Endothelial cell of umbilical vein (primary cell): ENCODE measurements around the gene SLC25A13. TPM values are rescaled to one million over a fixed set of nuclear protein-coding genes. Genes with fewer than 3 reads are reported as not detected.

ENCODE experiments used
- BruUV-seq: library from RNA; stranded (reverse); fragments of 400-500 nt; replicated peaks from 2 replicates; lab custom pipeline; 2021; lab: Mats Ljungman, UMichigan
- CTCF ChIA-PET: fragments of 300-600, 350-600 bp; sonication (Branson Sonifier 250); formaldehyde crosslinking; loops from one replicate; lab custom pipeline; 2021; ENCODE audit warnings: antibody characterized with exemption, inconsistent platforms; lab: Charles Lee
- POLR2A ChIA-PET: fragments of 300-600, 350-600 bp; sonication (Branson Sonifier 250); formaldehyde crosslinking; loops from one replicate; lab custom pipeline; 2021; ENCODE audit warnings: antibody characterized with exemption, inconsistent platforms; lab: Charles Lee
- DNase-seq: peaks from one replicate; pipeline ENCODE4 v3.0.0-alpha.2; 2011; ENCODE audit warnings: low read depth, low spot score
- FAIRE-seq: peaks from 2 replicates; lab custom pipeline; 2011; peaks lifted over from hg19 to GRCh38; lab: Jason Lieb, UNC
- H2AFZ ChIP-seq: 2 replicates; pipeline ENCODE4 v1.6.0; 2012; ENCODE audit warnings: low read depth, low read length, control low read depth, inconsistent platforms
- H3K27ac ChIP-seq: 2 replicates; pipeline ENCODE4 v1.5.1; 2011; ENCODE audit warnings: low read depth, mild to moderate bottlenecking, control low read depth, low read length, moderate library complexity; ENCODE audit not compliant: insufficient read depth
- H3K27me3 ChIP-seq, 2 experiments: 2 replicates each; pipeline versions ENCODE4 v1.6.0 to v1.6.1; 2011; ENCODE audit warnings: low read length in 2 of 2, mixed read lengths in 1 of 2; ENCODE audit not compliant: control insufficient read depth in 2 of 2, insufficient read depth in 2 of 2
- H3K36me3 ChIP-seq, 2 experiments: 2 replicates in 1 of 2; 3 replicates in 1 of 2; pipeline ENCODE4 v1.5.1; 2011; ENCODE audit warnings: low read length in 2 of 2, mild to moderate bottlenecking in 1 of 2, moderate library complexity in 1 of 2; ENCODE audit not compliant: control insufficient read depth in 2 of 2, insufficient read depth in 2 of 2; ENCODE audit errors: extremely low read depth in 1 of 2
- H3K4me1 ChIP-seq: 3 replicates; pipeline ENCODE4 v1.5.1; 2011; ENCODE audit warnings: mild to moderate bottlenecking, low read length; ENCODE audit not compliant: control insufficient read depth, insufficient read depth; ENCODE audit errors: extremely low read depth
- H3K4me2 ChIP-seq: 2 replicates; pipeline ENCODE4 v1.6.1; 2011; ENCODE audit warnings: low read length, control low read depth, mixed read lengths; ENCODE audit not compliant: insufficient read depth
- H3K4me3 ChIP-seq, 3 experiments: fragments of 200-600 bp in 1 of 3; sonication (generic), shearing (Covaris generic) in 1 of 3; replicated peaks in 1 of 3; 2 replicates each; pipeline ENCODE4 v1.5.1; 2011 to 2016; ENCODE audit warnings: control low read depth in 3 of 3, low read length in 3 of 3, mild to moderate bottlenecking in 2 of 3, inconsistent platforms in 1 of 3, low read depth in 1 of 3, moderate library complexity in 1 of 3; ENCODE audit not compliant: insufficient read depth in 1 of 3
- H3K79me2 ChIP-seq: 2 replicates; pipeline ENCODE4 v1.6.0; 2012; ENCODE audit warnings: low read length, inconsistent platforms; ENCODE audit not compliant: control insufficient read depth, insufficient read depth
- H3K9ac ChIP-seq: replicated peaks from 2 replicates; pipeline ENCODE3; 2011; ENCODE audit warnings: low read length, control low read depth; ENCODE audit not compliant: insufficient read depth; ENCODE audit errors: extremely low read depth
- H3K9me1 ChIP-seq: replicated peaks from 3 replicates; pipeline ENCODE4 v1.6.0; 2011; ENCODE audit warnings: mild to moderate bottlenecking, low read length; ENCODE audit not compliant: control insufficient read depth, insufficient read depth; ENCODE audit errors: extremely low read depth
- H3K9me3 ChIP-seq: replicated peaks from 2 replicates; pipeline ENCODE4 v1.5.1; 2012; ENCODE audit warnings: low read length, inconsistent platforms; ENCODE audit not compliant: control insufficient read depth, insufficient read depth
- H4K20me1 ChIP-seq: replicated peaks from 2 replicates; pipeline ENCODE3; 2011; ENCODE audit warnings: mild to moderate bottlenecking, low read length; ENCODE audit not compliant: control insufficient read depth, insufficient read depth; ENCODE audit errors: extremely low read depth
- EZH2 ChIP-seq: IDR thresholded peaks from 2 replicates; pipeline ENCODE4 v1.6.1; 2012; ENCODE audit warnings: borderline replicate concordance, low read depth, mild to moderate bottlenecking, moderate library complexity, low read length, inconsistent platforms; ENCODE audit not compliant: severe bottlenecking
- FOS ChIP-seq: IDR thresholded peaks from 2 replicates; pipeline ENCODE4 v1.6.1; 2011; ENCODE audit warnings: mild to moderate bottlenecking, low read length, moderate library complexity, borderline replicate concordance; ENCODE audit not compliant: insufficient read depth
- GATA2 ChIP-seq: IDR thresholded peaks from 2 replicates; pipeline ENCODE4 v1.7.0; 2011; ENCODE audit warnings: low read depth, mild to moderate bottlenecking, moderate library complexity, mixed read lengths, low read length; ENCODE audit not compliant: insufficient read length, insufficient read depth
- JUN ChIP-seq: IDR thresholded peaks from 2 replicates; pipeline ENCODE4 v1.6.1; 2011; ENCODE audit warnings: borderline replicate concordance, low read depth; ENCODE audit not compliant: insufficient read length, insufficient read depth
- MYC ChIP-seq: IDR thresholded peaks from one replicate; pipeline ENCODE4 v1.6.1; 2011; ENCODE audit warnings: mild to moderate bottlenecking, low read depth, low read length
- POLR2A ChIP-seq: IDR thresholded peaks from 2 replicates; pipeline ENCODE4 v1.6.1; 2012; ENCODE audit warnings: low read depth, mild to moderate bottlenecking, control low read depth, low read length
- POLR2AphosphoS5 ChIP-seq: IDR thresholded peaks from 2 replicates; pipeline ENCODE4 v1.6.1; 2012; ENCODE audit warnings: low read depth, mild to moderate bottlenecking, control low read depth, low read length, moderate library complexity; ENCODE audit not compliant: insufficient read depth
- dilution Hi-C: fragments of 300-500 bp; cut with MboI; formaldehyde crosslinking; loops from one replicate; pipeline ENCODE4 v1.15.0; 2019; ENCODE audit warnings: low sequenced_read_pairs; ENCODE audit not compliant: extremely low pct_ligation_motif_present
- intact Hi-C: fragments of 100-400 bp; cut with micrococcal nuclease; formaldehyde crosslinking; loops from one replicate; pipeline ENCODE4 v1.10.0; 2022
- polyA plus RNA-seq, 4 experiments: library from polyadenylated mRNA; depleted of rRNA in 3 of 4; stranded (reverse) in 3 of 4; unstranded in 1 of 4; fragments of >200 nt; gene quantifications; 2 replicates each; pipeline versions ENCODE4 v1.2.1 to v1.2.3, GENCODE V29; 2011 to 2012; ENCODE audit warnings: missing spikeins in 1 of 4
- total RNA-seq: library from RNA; stranded (reverse); gene quantifications from 2 replicates; pipeline ENCODE4 v1.2.3, GENCODE V29; 2021
- TF ChIP-seq, protein P1 (sequence below), 2 donors: IDR thresholded peaks; 1 replicate in 1 of 2; 2 replicates in 1 of 2; pipeline ENCODE4 v1.5.1; 2011; ENCODE audit warnings: low read length in 2 of 2, mild to moderate bottlenecking in 2 of 2, moderate library complexity in 2 of 2, control low read depth in 1 of 2, inconsistent platforms in 1 of 2, low read depth in 1 of 2; ENCODE audit not compliant: insufficient read depth in 1 of 2; ENCODE audit errors: extremely low read depth in 1 of 2
- TF ChIP-seq, protein P2 (sequence below): IDR thresholded peaks from 2 replicates; pipeline ENCODE4 v1.6.1; 2011; ENCODE audit not compliant: insufficient read depth, insufficient read length

SLC25A13 gene
- total and polyA plus RNA-seq, 2 donors (not counting 3 experiments of a cell fraction or from before 2014, with no cell fraction given): 13.2 to 34.4 TPM

DNA sequence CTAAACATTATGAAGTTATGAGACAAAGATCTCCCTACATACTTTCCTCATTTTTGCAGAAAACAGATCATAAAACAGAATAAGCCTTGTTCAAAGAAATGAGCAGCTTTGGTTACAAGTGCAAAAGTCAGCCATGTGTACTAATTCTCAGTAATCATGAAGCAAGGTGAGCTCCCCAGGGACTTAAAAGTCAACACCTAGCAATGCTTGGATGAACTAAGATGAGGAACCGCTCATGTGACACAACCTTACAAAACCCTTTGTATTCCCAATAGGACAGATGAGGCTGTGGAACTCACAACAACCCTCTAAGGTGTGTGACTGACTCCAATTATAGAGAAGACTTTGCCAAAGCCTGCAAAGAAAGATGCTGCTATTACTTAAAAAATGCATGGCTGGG is 154.5 kb downstream of the SLC25A13 start:
- peaks cover 0 to 2% of the 10 kb centered on the region in 2 experiments for H3K36me3 ChIP-seq
- H3K4me2 ChIP-seq: no peak overlapping the region
- BruUV-seq: no TSS peak

More for the DNA sequence above, 154.5 kb downstream of the SLC25A13 start:
- Histone ChIP-seq H3K27ac (no peak overlapping the region), H3K9me1 (no peaks in the 10 kb centered on the region), H4K20me1 (no peaks in the 10 kb centered on the region), H3K4me1 (peaks cover 9% of the 10 kb centered on the region), H3K9me3 (no peaks in the 10 kb centered on the region), H3K79me2 (no peaks in the 10 kb centered on the region), H3K9ac (no peak overlapping the region), H3K4me3 (no peak overlapping the region), H2AFZ (no peak overlapping the region), H3K27me3 (no peaks in the 10 kb centered on the region)
- DNase-seq (no peak), FAIRE-seq (no peak)
- TF ChIP-seq GATA2 (no peak), FOS (no peak), JUN (no peak), POLR2AphosphoS5 (no peak), POLR2A (no peak), EZH2 (no peak), MYC (no peak)
- TF ChIP-seq, protein P1, sequence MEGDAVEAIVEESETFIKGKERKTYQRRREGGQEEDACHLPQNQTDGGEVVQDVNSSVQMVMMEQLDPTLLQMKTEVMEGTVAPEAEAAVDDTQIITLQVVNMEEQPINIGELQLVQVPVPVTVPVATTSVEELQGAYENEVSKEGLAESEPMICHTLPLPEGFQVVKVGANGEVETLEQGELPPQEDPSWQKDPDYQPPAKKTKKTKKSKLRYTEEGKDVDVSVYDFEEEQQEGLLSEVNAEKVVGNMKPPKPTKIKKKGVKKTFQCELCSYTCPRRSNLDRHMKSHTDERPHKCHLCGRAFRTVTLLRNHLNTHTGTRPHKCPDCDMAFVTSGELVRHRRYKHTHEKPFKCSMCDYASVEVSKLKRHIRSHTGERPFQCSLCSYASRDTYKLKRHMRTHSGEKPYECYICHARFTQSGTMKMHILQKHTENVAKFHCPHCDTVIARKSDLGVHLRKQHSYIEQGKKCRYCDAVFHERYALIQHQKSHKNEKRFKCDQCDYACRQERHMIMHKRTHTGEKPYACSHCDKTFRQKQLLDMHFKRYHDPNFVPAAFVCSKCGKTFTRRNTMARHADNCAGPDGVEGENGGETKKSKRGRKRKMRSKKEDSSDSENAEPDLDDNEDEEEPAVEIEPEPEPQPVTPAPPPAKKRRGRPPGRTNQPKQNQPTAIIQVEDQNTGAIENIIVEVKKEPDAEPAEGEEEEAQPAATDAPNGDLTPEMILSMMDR (IDR thresholded peaks at IDR 0.05; ENCODE audit: extremely low read depth in 1 of 2, insufficient read depth in 1 of 2, low read depth in 1 of 2, low read length in 2 of 2): no peak
- TF ChIP-seq, protein P2, sequence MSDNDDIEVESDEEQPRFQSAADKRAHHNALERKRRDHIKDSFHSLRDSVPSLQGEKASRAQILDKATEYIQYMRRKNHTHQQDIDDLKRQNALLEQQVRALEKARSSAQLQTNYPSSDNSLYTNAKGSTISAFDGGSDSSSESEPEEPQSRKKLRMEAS: no peak
- ChIA-PET CTCF (interaction anchor here (0.7 kb wide), 1 partner anchor 11 kb away, joined by 3 read pairs; no protein-coding TSS in a partner anchor), POLR2A (no interaction called here)
- intact Hi-C loops: no loop called here
- dilution Hi-C loops: no loop called here
